Measurements from ENCODE around the gene BCKDHB. TPM values are rescaled to one million over a fixed set of nuclear protein-coding genes. Genes with fewer than 3 reads are reported as not detected.
"Not testable (repeated sequence)": the region's sequence is repeated elsewhere in the genome, so short reads cannot be mapped to it uniquely, and the experiment has no call there.

BCKDHB gene
- total RNA-seq, 4 donors from 2014 or later, result 12.0 to 32.4 (median 20.6) TPM

- no peaks in the 10 kb centered on the region for H3K9me3 ChIP-seq
- H3K27me3 ChIP-seq, result no peaks in the 10 kb centered on the region
- TF ChIP-seq CTCF (IDR thresholded peaks at IDR 0.05) (no peak), POLR2A (IDR thresholded peaks at IDR 0.05) (no peak), POLR2AphosphoS5 (IDR thresholded peaks at IDR 0.05) (no peak), EP300 (IDR thresholded peaks at IDR 0.05) (no peak)
- H3K27ac ChIP-seq, result no peak overlapping the region
- no peaks in the 10 kb centered on the region for H3K36me3 ChIP-seq
- 78 to 100% methylated on average over 1 of the region's 1 CpG for WGBS, 2 donors (ENCODE audit: low coverage in 1 of 2)
- H3K4me1 ChIP-seq, result no peaks in the 10 kb centered on the region
- H3K4me3 ChIP-seq, result no peak overlapping the region
- ATAC-seq, result no peak
These were observed 129.2 kb downstream of the BCKDHB start for GRCh38 chr6:80235647-80236046.

- 100% methylated on average over 2 of the region's 2 CpGs; no CpG with 5 or more reads in 1 of the 2 donors for WGBS, 2 donors (ENCODE audit: low coverage in 1 of 2)
- not testable (repeated sequence) for H3K27ac ChIP-seq
These were observed 132.3 kb downstream of the BCKDHB start for GRCh38 chr6:80238754-80239153.

GRCh38 chr6:80245043-80245442, 138.6 kb downstream of the BCKDHB start:
- H3K27me3 ChIP-seq, result no peaks in the 10 kb centered on the region
- no peak overlapping the region for H3K27ac ChIP-seq
- no peak for ATAC-seq
- no peaks in the 10 kb centered on the region for H3K9me3 ChIP-seq
- WGBS, 2 donors (ENCODE audit: low coverage in 1 of 2), result 53 to 67% methylated on average over 2 of the region's 2 CpGs
- TF ChIP-seq EP300 (IDR thresholded peaks at IDR 0.05) (no peak), POLR2AphosphoS5 (IDR thresholded peaks at IDR 0.05) (no peak), CTCF (IDR thresholded peaks at IDR 0.05) (no peak), POLR2A (IDR thresholded peaks at IDR 0.05) (no peak)
- peaks cover 0 to 12% (median 2%) of the 10 kb centered on the region in 3 donors for H3K4me1 ChIP-seq
- H3K4me3 ChIP-seq, result no peak overlapping the region
- H3K36me3 ChIP-seq, result no peaks in the 10 kb centered on the region

More at GRCh38 chr6:80238754-80239153, 132.3 kb downstream of the BCKDHB start:
- not testable (repeated sequence) for H3K4me3 ChIP-seq, H3K9me3 ChIP-seq, H3K27me3 ChIP-seq, H3K4me1 ChIP-seq, ATAC-seq, H3K36me3 ChIP-seq

- no peak for ATAC-seq
- H3K27ac ChIP-seq, result no peak overlapping the region
These were observed 143.4 kb downstream of the BCKDHB start for GRCh38 chr6:80249897-80250296.

GRCh38 chr6:80250391-80250997, 144.0 kb downstream of the BCKDHB start:
- Histone ChIP-seq H3K4me1 (peaks cover 0 to 12% (median 2%) of the 10 kb centered on the region in 3 donors), H3K36me3 (no peaks in the 10 kb centered on the region), H3K9me3 (no peaks in the 10 kb centered on the region), H3K4me3 (no peak overlapping the region), H3K27me3 (no peaks in the 10 kb centered on the region), H3K27ac (no peak overlapping the region)
- no peak for ATAC-seq
- WGBS, 2 donors (ENCODE audit: low coverage in 1 of 2), result 81 to 86% methylated on average over 2 to 3 of the region's 3 CpGs
- TF ChIP-seq EP300 (IDR thresholded peaks at IDR 0.05), result no peak
- no peak for TF ChIP-seq CTCF (IDR thresholded peaks at IDR 0.05)
- no peak for TF ChIP-seq POLR2A (IDR thresholded peaks at IDR 0.05)
- TF ChIP-seq POLR2AphosphoS5 (IDR thresholded peaks at IDR 0.05), result no peak

More at GRCh38 chr6:80249897-80250296, 143.4 kb downstream of the BCKDHB start:
- 50 to 63% methylated on average over 1 of the region's 1 CpG for WGBS, 2 donors (ENCODE audit: low coverage in 1 of 2)
- Histone ChIP-seq H3K36me3 (no peaks in the 10 kb centered on the region), H3K9me3 (no peaks in the 10 kb centered on the region), H3K4me1 (peaks cover 0 to 12% (median 2%) of the 10 kb centered on the region in 3 donors), H3K27me3 (no peaks in the 10 kb centered on the region), H3K4me3 (no peak overlapping the region)
- no peak for TF ChIP-seq POLR2A (IDR thresholded peaks at IDR 0.05)
- no peak for TF ChIP-seq CTCF (IDR thresholded peaks at IDR 0.05)
- no peak for TF ChIP-seq EP300 (IDR thresholded peaks at IDR 0.05)
- no peak for TF ChIP-seq POLR2AphosphoS5 (IDR thresholded peaks at IDR 0.05)
